ENCODE data around the gene GRIN3B. TPM values are rescaled to one million over a fixed set of nuclear protein-coding genes. Genes with fewer than 3 reads are reported as not detected.

Gene GRIN3B, protein sequence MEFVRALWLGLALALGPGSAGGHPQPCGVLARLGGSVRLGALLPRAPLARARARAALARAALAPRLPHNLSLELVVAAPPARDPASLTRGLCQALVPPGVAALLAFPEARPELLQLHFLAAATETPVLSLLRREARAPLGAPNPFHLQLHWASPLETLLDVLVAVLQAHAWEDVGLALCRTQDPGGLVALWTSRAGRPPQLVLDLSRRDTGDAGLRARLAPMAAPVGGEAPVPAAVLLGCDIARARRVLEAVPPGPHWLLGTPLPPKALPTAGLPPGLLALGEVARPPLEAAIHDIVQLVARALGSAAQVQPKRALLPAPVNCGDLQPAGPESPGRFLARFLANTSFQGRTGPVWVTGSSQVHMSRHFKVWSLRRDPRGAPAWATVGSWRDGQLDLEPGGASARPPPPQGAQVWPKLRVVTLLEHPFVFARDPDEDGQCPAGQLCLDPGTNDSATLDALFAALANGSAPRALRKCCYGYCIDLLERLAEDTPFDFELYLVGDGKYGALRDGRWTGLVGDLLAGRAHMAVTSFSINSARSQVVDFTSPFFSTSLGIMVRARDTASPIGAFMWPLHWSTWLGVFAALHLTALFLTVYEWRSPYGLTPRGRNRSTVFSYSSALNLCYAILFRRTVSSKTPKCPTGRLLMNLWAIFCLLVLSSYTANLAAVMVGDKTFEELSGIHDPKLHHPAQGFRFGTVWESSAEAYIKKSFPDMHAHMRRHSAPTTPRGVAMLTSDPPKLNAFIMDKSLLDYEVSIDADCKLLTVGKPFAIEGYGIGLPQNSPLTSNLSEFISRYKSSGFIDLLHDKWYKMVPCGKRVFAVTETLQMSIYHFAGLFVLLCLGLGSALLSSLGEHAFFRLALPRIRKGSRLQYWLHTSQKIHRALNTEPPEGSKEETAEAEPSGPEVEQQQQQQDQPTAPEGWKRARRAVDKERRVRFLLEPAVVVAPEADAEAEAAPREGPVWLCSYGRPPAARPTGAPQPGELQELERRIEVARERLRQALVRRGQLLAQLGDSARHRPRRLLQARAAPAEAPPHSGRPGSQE
- total RNA-seq: 4.4 and 6.3 TPM in 2 replicates

DNA sequence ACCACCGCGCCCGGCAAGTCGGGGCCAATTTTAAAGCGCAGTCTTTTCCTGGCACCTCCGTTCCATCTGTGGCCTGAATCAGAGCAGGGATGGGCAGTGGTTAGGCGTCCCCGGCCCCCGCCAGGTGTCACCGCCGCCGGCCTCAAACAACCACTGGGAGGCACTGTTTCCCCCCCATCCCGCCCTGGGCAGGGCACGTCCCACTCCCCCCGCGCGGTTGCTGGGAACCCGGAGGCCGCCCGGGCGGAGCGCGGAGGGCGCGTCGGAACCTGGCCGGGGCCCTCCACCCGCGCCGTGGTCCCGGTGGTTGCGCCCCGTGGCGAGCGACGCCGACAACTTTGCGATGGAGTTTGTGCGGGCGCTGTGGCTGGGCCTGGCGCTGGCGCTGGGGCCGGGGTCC, at the start of gene GRIN3B:
Gene GRIN3B (plus strand): TSS at position 325 of the 400 bp plus-strand sequence. CDS start 19 bp downstream, at position 344.

DNA sequence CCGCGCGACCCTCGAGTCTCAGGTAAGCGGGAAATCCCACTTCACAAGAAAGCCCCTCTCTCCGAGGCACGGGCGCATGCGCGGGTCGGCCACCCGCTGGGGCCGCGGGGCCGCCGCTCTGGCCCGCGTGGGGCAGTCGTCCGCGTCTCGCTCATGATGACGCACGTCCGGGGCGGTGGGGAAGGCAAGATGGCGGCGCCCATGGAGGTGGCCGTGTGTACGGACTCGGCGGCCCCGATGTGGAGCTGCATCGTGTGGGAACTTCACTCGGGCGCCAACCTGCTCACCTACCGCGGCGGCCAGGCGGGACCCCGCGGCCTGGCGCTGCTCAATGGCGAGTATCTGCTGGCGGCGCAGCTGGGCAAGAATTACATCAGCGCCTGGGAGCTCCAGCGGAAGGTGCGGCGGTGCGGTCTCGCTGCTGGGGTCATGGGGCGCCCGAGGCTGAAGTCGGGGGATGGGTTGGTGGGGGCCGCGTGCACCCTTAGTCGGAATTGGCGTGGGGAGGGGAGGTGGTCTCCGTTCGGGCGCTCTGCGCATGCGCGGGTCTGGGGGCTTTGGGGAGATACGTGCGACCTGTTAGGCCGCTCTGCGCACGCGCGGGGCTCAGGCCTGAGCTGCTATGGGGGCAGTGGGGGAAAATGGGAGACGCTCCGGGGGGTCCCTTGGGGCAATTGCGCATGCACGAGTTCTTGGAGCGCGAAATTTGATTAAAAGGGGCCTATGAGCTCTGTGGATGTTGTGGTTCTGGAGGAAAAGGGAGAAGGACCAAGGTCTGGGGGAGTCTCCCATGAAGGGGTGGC, 15.9 kb upstream of the GRIN3B start, which contains the start of gene WDR18:
Gene WDR18 (plus strand): TSS at position 181 of the 803 bp plus-strand sequence. CDS start 9 bp downstream, at position 190.

DNA sequence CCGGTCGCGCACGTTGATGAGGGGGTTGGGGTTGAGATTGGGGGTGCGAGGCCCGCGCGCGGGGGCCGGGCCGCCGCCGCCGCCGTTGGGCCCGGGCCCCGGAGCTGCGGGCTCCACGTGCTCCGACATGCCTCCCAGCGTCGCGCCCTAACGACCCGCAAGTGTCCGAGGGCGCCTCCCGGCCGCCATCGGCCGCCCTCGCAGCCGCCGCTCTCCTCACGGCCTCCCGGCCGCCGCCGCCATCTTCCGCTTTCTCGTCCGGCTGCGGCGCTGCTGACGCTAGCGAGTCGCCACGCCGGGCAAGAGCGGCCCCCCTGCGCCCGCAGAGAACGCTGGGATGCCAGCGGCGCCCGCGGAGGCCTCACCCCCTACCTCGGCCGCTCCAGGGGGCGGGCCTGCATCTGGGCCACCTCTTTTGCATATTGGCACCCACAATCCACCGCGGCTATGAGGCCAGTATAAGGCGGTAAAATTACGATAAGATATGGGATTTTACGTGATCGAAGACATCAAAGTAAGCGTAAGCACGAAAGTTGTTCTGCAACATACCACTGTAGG, 20.7 kb downstream of the GRIN3B start, which contains the start of gene TMEM259:
Gene TMEM259 (minus strand): TSS at position 256 of the 558 bp plus-strand sequence. CDS start 127 bp downstream, at position 129.

DNA sequence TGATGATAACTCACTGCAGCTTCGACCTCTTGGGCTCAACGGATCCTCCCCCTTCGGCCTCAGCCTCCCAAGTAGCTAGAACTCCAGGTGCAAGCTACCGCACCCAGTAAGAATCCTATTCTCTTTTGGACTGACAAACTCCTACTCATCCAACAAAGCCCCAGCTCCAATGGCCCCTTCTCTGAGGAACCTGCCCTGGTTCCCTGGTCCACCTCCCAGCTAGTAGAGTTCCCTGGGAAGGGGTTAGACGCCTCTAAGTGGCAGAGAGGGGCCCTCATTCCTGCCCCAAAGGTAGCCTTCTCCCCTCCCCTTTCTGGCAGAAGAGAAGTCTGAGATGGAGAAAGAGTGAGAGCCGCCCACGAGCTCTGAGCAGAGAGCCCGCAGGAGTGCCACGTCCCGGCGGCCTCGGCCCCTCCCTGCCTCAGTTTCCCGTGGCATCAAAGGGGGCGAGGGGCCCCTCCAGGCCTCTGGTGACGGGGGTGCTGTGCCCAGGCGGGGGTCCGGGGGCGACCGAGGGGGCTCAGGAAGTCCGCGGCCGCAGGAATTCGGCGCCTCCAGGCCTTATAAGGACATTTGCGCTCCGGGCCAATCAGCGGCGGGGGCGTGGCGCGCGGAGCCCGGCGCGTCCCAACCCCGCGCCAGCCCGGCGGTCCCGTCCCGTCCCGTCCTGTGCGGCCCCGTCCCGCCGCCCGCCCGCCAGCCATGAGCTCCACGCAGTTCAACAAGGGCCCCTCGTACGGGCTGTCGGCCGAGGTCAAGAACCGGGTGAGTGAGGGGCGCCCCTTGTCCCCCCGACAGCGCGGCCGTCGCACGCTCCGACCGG, 26.0 kb downstream of the GRIN3B start, which contains the start of gene CNN2:
Gene CNN2 (plus strand): TSS at position 649 of the 823 bp plus-strand sequence. CDS start 54 bp downstream, at position 703.

DNA sequence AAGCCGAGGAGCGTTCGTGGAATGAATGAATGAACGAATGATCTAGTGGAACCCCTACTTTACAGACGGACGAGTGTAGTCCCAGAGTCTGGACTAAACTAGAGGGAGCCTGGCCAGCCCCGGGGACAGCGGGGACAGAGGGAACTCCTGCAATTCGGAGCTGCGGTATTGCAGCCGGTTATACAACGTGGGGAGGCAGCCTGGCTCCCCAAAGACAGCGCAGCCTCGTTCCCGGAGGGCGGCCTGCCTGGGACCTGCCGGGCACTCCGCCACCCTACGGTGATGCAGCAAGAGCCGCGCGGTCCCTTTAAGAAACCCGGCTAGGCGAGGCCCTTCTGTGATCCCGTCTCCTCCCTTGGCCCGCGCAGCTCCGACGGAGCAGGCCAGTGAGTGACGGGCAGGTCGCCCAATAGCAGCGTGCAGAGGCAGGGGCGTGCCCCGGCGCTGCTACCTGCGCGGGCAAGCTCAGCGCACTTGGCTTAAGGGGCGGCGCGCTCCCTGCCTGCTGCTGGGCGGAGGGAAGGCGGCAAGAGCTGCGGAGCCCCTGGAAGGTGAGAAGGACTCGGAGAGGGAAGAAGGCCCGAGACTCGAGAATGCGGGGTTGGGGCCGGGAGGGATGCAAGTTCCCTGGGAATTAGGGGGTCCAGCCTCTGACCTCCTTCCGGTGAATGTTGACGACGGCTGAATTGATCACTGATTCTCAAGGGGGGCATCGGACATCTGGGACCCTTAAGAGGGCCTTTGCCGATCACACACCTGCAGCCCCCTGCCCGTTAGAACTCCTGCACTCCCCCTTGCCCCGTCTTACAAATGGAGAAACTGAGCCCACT, 39.6 kb downstream of the GRIN3B start, which contains the start of gene ABCA7:
Gene ABCA7 (plus strand): TSS at position 462 of the 830 bp plus-strand sequence. CDS start 1,255 bp downstream, outside the sequence.

Other genes with a start within 250 kb of the GRIN3B start
- gene MISP, start 249.3 kb upstream of the GRIN3B start, total RNA-seq: 73.5 and 106 TPM in 2 replicates
- 154 and 246 TPM in 2 replicates for gene PTBP1, start 203.0 kb upstream of the GRIN3B start, total RNA-seq
- gene PLPPR3, start 178.5 kb upstream of the GRIN3B start, total RNA-seq: 0.56 TPM in 2 replicates
- not detected in 2 replicates for gene AZU1, start 172.6 kb upstream of the GRIN3B start, total RNA-seq
- gene PRTN3, start 159.4 kb upstream of the GRIN3B start, total RNA-seq: 0.49 TPM in 1 of 2 replicates, not detected in the other
- gene ELANE, start 148.1 kb upstream of the GRIN3B start, total RNA-seq: not detected in 2 replicates
- gene CFD, start 140.8 kb upstream of the GRIN3B start, total RNA-seq: 3.5 and 6.6 TPM in 2 replicates
- 47.1 and 48.6 TPM in 2 replicates for gene MED16, start 107.2 kb upstream of the GRIN3B start, total RNA-seq
- gene RNU6-9, start 106.9 kb upstream of the GRIN3B start, total RNA-seq: not detected in 2 replicates
- gene R3HDM4, start 87.2 kb upstream of the GRIN3B start, total RNA-seq: 57.1 and 58.6 TPM in 2 replicates
- 0.14 TPM in 1 of 2 replicates, not detected in the other for gene KISS1R, start 83.1 kb upstream of the GRIN3B start, total RNA-seq
- gene ARID3A, start 74.4 kb upstream of the GRIN3B start, total RNA-seq: 5.3 and 13.5 TPM in 2 replicates
- 70.8 and 71.6 TPM in 2 replicates for gene WDR18, start 16.1 kb upstream of the GRIN3B start, total RNA-seq
- gene TMEM259, start 20.7 kb downstream of the GRIN3B start, total RNA-seq: 150 and 164 TPM in 2 replicates
- not detected in 2 replicates for gene RNU6-2, start 21.1 kb downstream of the GRIN3B start, total RNA-seq
- gene CNN2, start 26.2 kb downstream of the GRIN3B start, total RNA-seq: 247 and 249 TPM in 2 replicates
- gene ABCA7, start 39.7 kb downstream of the GRIN3B start, total RNA-seq: 14.7 and 21.7 TPM in 2 replicates
- 9.0 and 12.5 TPM in 2 replicates for gene ARHGAP45, start 66.7 kb downstream of the GRIN3B start, total RNA-seq
- gene POLR2E, start 95.0 kb downstream of the GRIN3B start, total RNA-seq: 241 and 251 TPM in 2 replicates
- 330 and 347 TPM in 2 replicates for gene GPX4, start 103.6 kb downstream of the GRIN3B start, total RNA-seq
- gene SBNO2, start 173.8 kb downstream of the GRIN3B start, total RNA-seq: 37.3 and 53.2 TPM in 2 replicates
- 84.3 and 93.8 TPM in 2 replicates for gene STK11, start 205.4 kb downstream of the GRIN3B start, total RNA-seq
- gene CBARP, start 237.6 kb downstream of the GRIN3B start, total RNA-seq: 6.6 and 8.5 TPM in 2 replicates
- 142 and 144 TPM in 2 replicates for gene ATP5F1D, start 241.3 kb downstream of the GRIN3B start, total RNA-seq
- 32.7 and 52.6 TPM in 2 replicates for gene MIDN, start 248.2 kb downstream of the GRIN3B start, total RNA-seq

Data from airway epithelial cell (primary cell).